Suprapubic skin (tissue), 4 donors: Measurements from ENCODE around the gene INHBE. TPM values are rescaled to one million over a fixed set of nuclear protein-coding genes. Genes with fewer than 3 reads are reported as not detected.
"Not testable (repeated sequence)": the region's sequence is repeated elsewhere in the genome, so short reads cannot be mapped to it uniquely, and the experiment has no call there.

Experiments
- DNase-seq, 2 donors: peaks; one replicate each; pipeline ENCODE4 v3.0.0-alpha.2; 2019; ENCODE audit warnings: low spot score in 2 of 2
- H3K27ac ChIP-seq: fragments of 200-600 bp; sonication (generic); one replicate; pipeline ENCODE4 v1.5.1; 2019
- H3K27me3 ChIP-seq: fragments of 200-600 bp; sonication (generic); one replicate; pipeline ENCODE4 v1.5.1; 2019
- H3K36me3 ChIP-seq: fragments of 200-600 bp; sonication (generic); one replicate; pipeline ENCODE4 v1.5.1; 2019
- H3K4me1 ChIP-seq: fragments of 200-600 bp; sonication (generic); one replicate; pipeline ENCODE4 v1.5.1; 2019
- H3K4me3 ChIP-seq: fragments of 200-600 bp; sonication (generic); one replicate; pipeline ENCODE4 v1.5.1; 2019; ENCODE audit warnings: mild to moderate bottlenecking
- H3K9me3 ChIP-seq: fragments of 200-600 bp; sonication (generic); one replicate; pipeline ENCODE4 v1.5.1; 2019
- CTCF ChIP-seq, 2 donors: fragments of 200-600 bp in 1 of 2; fragments of 450-650 bp in 1 of 2; sonication (generic) in 1 of 2; IDR thresholded peaks; one replicate each; pipeline ENCODE4 v1.5.1; 2016 to 2019; ENCODE audit warnings: antibody characterized with exemption in 2 of 2, mild to moderate bottlenecking in 1 of 2, moderate library complexity in 1 of 2
- EP300 ChIP-seq: sonication (generic); formaldehyde crosslinking; IDR thresholded peaks from one replicate; pipeline ENCODE4 v1.6.1; 2017; ENCODE audit warnings: antibody characterized with exemption
- POLR2A ChIP-seq, 2 donors: fragments of 450-650 bp; IDR thresholded peaks; one replicate each; pipeline ENCODE4 v1.6.1; 2017; ENCODE audit warnings: antibody characterized with exemption in 2 of 2, mild to moderate bottlenecking in 2 of 2, moderate library complexity in 2 of 2
- POLR2AphosphoS5 ChIP-seq, 3 donors: sonication (generic); formaldehyde crosslinking; IDR thresholded peaks; one replicate each; pipeline ENCODE4 v1.6.1; 2017; ENCODE audit warnings: antibody characterized with exemption in 3 of 3
- WGBS: methylation state at CpG from one replicate; pipeline ENCODE4 v1.1.5; 2018; 5-methylcytosine and 5-hydroxymethylcytosine counted together
- total RNA-seq, 4 donors: library from RNA; depleted of rRNA; stranded (reverse); fragments of >200 nt; gene quantifications; one replicate each; pipeline ENCODE4 v1.1.0, GENCODE V29; 2016

The INHBE gene
- total RNA-seq, result under 1 TPM in 1 of 4 donors, not detected in 3; 0.56 TPM

GRCh38 chr12:57454566-57455373 is at the start of gene INHBE:
INHBE (plus strand) TSS chr12:57455307; CDS start chr12:57455537, 230 bp downstream.
- TF ChIP-seq POLR2AphosphoS5 (IDR thresholded peaks at IDR 0.05) (no peak), CTCF (IDR thresholded peaks at IDR 0.05) (no peak), EP300 (no peak), POLR2A (IDR thresholded peaks at IDR 0.05) (no peak)
- 78% methylated on average over 9 of the region's 10 CpGs for WGBS
- H3K9me3 ChIP-seq, result no peaks in the 10 kb centered on the region
- DNase-seq, result no peak
- no peaks in the 10 kb centered on the region for H3K27me3 ChIP-seq
- no peak within 1 kb of the TSS for H3K27ac ChIP-seq
- no peak within 1 kb of the TSS for H3K4me3 ChIP-seq
- peaks cover 19% of the 10 kb centered on the region for H3K4me1 ChIP-seq
- H3K36me3 ChIP-seq, result no peaks in the 10 kb centered on the region

- no peak for TF ChIP-seq EP300
- TF ChIP-seq CTCF (IDR thresholded peaks at IDR 0.05), result no peak
- no peak for TF ChIP-seq POLR2AphosphoS5 (IDR thresholded peaks at IDR 0.05)
- Histone ChIP-seq H3K4me1 (no peaks in the 10 kb centered on the region), H3K36me3 (no peaks in the 10 kb centered on the region), H3K27ac (no peak overlapping the region), H3K4me3 (no peak overlapping the region), H3K9me3 (no peaks in the 10 kb centered on the region), H3K27me3 (no peaks in the 10 kb centered on the region)
- no peak for DNase-seq
- WGBS, result 95% methylated on average over 4 of the region's 4 CpGs
Measured at GRCh38 chr12:57410534-57410933, 44.6 kb upstream of the INHBE start.

- H3K36me3 ChIP-seq, H3K9me3 ChIP-seq, H3K4me1 ChIP-seq, H3K4me3 ChIP-seq, H3K27me3 ChIP-seq, H3K27ac ChIP-seq, DNase-seq: not testable (repeated sequence)
- WGBS, result 93% methylated on average over 6 of the region's 6 CpGs
Measured at GRCh38 chr12:57414160-57414559, 40.9 kb upstream of the INHBE start.

- Histone ChIP-seq H3K27ac (no peak overlapping the region), H3K4me3 (no peak overlapping the region), H3K9me3 (no peaks in the 10 kb centered on the region), H3K4me1 (no peaks in the 10 kb centered on the region), H3K36me3 (no peaks in the 10 kb centered on the region), H3K27me3 (no peaks in the 10 kb centered on the region)
- no peak for TF ChIP-seq CTCF (IDR thresholded peaks at IDR 0.05)
- no peak for TF ChIP-seq POLR2A (IDR thresholded peaks at IDR 0.05)
- no peak for DNase-seq
- WGBS, result 84% methylated on average over 2 of the region's 2 CpGs
Measured at GRCh38 chr12:57415088-57415487, 40.0 kb upstream of the INHBE start.

- WGBS, result 87% methylated on average over 8 of the region's 8 CpGs
Measured at GRCh38 chr12:57416039-57416996, 38.8 kb upstream of the INHBE start.

More at GRCh38 chr12:57416039-57416996, 38.8 kb upstream of the INHBE start:
- TF ChIP-seq EP300 (no peak), POLR2AphosphoS5 (IDR thresholded peaks at IDR 0.05) (no peak), CTCF (IDR thresholded peaks at IDR 0.05) (no peak), POLR2A (IDR thresholded peaks at IDR 0.05) (no peak)
- no peaks in the 10 kb centered on the region for H3K9me3 ChIP-seq
- H3K4me1 ChIP-seq, result no peaks in the 10 kb centered on the region
- H3K4me3 ChIP-seq, result no peak overlapping the region
- H3K36me3 ChIP-seq, result no peaks in the 10 kb centered on the region
- H3K27me3 ChIP-seq, result no peaks in the 10 kb centered on the region
- no peak for DNase-seq
- H3K27ac ChIP-seq, result no peak overlapping the region
